ENCODE results near the gene FGFBP1.

FGFBP1 gene

DNA sequence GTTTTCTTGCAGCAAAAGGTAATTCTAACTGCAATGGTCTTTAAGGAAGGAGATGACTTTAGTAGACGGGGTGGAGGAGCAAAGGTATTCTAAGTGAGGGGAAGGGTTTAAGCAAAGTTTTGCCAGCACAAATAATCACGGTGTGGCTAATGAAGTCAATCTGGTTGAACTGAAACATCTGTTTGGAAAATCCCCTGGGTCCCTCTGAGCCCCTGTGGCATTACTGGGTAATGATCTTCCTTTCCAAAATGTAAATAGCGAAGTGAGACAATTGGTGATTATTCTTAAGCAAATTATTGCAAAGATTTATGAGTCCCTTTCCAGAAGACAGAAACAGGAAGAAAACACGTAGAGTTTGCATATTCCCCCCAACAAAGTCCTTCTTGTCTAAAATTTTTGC, 47.2 kb downstream of the FGFBP1 start:
- H3K4me3 ChIP-seq (ENCODE audit: low read depth, low read length), result no peak overlapping the region
- DNase-seq (ENCODE audit: low read depth, low spot score), result no peak
- in situ Hi-C loops (cut with HindIII; ENCODE audit: low sequenced_read_pairs), result no loop called here
- TF ChIP-seq, protein P1, sequence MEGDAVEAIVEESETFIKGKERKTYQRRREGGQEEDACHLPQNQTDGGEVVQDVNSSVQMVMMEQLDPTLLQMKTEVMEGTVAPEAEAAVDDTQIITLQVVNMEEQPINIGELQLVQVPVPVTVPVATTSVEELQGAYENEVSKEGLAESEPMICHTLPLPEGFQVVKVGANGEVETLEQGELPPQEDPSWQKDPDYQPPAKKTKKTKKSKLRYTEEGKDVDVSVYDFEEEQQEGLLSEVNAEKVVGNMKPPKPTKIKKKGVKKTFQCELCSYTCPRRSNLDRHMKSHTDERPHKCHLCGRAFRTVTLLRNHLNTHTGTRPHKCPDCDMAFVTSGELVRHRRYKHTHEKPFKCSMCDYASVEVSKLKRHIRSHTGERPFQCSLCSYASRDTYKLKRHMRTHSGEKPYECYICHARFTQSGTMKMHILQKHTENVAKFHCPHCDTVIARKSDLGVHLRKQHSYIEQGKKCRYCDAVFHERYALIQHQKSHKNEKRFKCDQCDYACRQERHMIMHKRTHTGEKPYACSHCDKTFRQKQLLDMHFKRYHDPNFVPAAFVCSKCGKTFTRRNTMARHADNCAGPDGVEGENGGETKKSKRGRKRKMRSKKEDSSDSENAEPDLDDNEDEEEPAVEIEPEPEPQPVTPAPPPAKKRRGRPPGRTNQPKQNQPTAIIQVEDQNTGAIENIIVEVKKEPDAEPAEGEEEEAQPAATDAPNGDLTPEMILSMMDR (IDR thresholded peaks at IDR 0.05; ENCODE audit: low read depth, low read length), result no peak

DNA sequence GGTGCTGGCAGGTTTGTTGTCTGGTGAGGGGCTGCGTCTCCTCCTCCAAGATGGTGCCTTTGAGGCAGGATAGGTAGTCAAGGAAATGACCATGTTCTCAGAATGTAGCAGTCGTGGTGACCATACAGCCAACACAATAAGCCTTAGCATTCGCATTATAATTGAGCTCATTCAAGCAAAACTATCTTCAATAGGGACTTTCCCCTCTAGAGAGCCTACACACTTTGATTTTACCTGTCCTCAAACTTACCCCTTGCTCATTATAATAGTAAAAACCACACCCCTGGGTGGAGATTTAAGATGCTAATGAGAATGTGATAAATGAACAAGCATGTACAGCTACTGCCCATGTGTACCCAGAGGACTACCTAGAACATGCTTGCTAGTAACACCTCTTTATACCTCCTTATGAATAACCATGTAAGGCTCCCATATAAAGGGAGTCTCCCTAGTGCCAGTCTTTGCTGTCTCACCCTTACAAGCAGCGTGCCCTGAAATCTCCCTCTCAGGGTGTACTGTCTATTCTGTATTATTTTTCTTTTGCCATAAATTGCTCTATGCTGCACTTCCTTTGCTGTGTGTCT, 48.2 kb downstream of the FGFBP1 start:
- in situ Hi-C loops (cut with HindIII; ENCODE audit: low sequenced_read_pairs), result no loop called here
- no peak overlapping the region for H3K4me3 ChIP-seq (ENCODE audit: low read depth, low read length)
- TF ChIP-seq, protein P1 (IDR thresholded peaks at IDR 0.05; ENCODE audit: low read depth, low read length), result no peak
- no peak for DNase-seq (ENCODE audit: low read depth, low spot score)

DNA sequence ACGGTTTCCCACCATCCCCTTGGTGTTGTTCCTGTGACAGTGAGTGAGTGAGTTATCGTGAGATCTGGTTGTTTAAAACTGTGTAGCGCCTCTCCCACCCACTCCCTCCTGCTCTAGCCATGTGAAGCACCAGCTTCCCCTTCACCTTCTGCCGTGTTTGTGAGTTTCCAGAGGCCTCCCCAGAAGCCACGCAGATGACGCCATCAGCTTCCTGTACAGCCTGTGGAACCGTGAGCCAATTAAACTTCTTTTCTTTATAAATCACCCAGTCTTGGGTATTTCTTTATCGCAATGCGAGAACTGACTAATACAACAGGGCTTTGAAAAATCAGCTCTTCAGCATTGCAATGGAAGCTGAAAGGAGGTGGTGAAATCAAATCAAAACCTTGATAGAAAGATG, 50.0 kb downstream of the FGFBP1 start:
- in situ Hi-C loops (cut with HindIII; ENCODE audit: low sequenced_read_pairs), result no loop called here
- no peak for DNase-seq (ENCODE audit: low read depth, low spot score)
- H3K4me3 ChIP-seq (ENCODE audit: low read depth, low read length), result no peak overlapping the region
- TF ChIP-seq, protein P1 (IDR thresholded peaks at IDR 0.05; ENCODE audit: low read depth, low read length), result no peak
